ENCODE measurements around the gene MXD3. TPM values are rescaled to one million over a fixed set of nuclear protein-coding genes. Genes with fewer than 3 reads are reported as not detected.

MXD3 gene
- total and polyA plus RNA-seq, 2 of the 4 experiments (the other 2 are of a cell fraction), result 7.3 to 12.9 TPM

- POLR2A ChIA-PET (ENCODE audit: unreplicated experiment), result interaction anchor here (0.6 kb wide), 1 partner anchor 153 kb away, joined by 3 read pairs; no protein-coding TSS in a partner anchor
- in situ Hi-C loops (cut with MboI; ENCODE audit: low sequenced_read_pairs), result no loop called here
- H3K4me3 ChIP-seq (ENCODE audit: insufficient read depth, low read depth, low read length), result no peak overlapping the region
Measured at GRCh38 chr5:177346820-177347219, 35.1 kb upstream of the MXD3 start.

More at GRCh38 chr5:177346820-177347219, 35.1 kb upstream of the MXD3 start:
- intact Hi-C loops (cut with micrococcal nuclease) (no loop called here), dilution Hi-C loops (cut with HindIII; ENCODE audit: low sequenced_read_pairs, unreplicated experiment) (no loop called here)
- H3K27me3 ChIP-seq (ENCODE audit: control insufficient read depth, insufficient read depth, low read length), result no peaks in the 10 kb centered on the region
- peaks cover 18% of the 10 kb centered on the region for H4K20me1 ChIP-seq (ENCODE audit: insufficient read depth, low read length)
- no peak overlapping the region; the same call in 1 of the 2 replicates for H4K5ac ChIP-seq (ENCODE audit: low read depth, low read length)
- H4K8ac ChIP-seq (ENCODE audit: low read depth in 2 of 2, low read length in 2 of 2), result no peak overlapping the region
- H2AFZ ChIP-seq (replicated peaks; ENCODE audit: low read length, poor library complexity), result no peak overlapping the region
- H3K79me1 ChIP-seq (ENCODE audit: low read depth in 1 of 2, low read length in 2 of 2), result peaks cover 51 to 63% of the 10 kb centered on the region in 2 experiments
- H2AK9ac ChIP-seq (replicated peaks; ENCODE audit: low read depth, low read length, poor library complexity), result no peak overlapping the region
- H3K27ac ChIP-seq (ENCODE audit: insufficient read depth, low read length), result peak overlapping the region; percentile 17; the same call in 1 of the 2 replicates
- DNase-seq (peak; percentile 38), ATAC-seq (ENCODE audit: low read depth) (no peak)
- H3K9me3 ChIP-seq (ENCODE audit: control insufficient read depth, insufficient read depth, low read length), result no peaks in the 10 kb centered on the region
- no peak overlapping the region for H2BK20ac ChIP-seq (ENCODE audit: low read depth, low read length)
- H4K91ac ChIP-seq (ENCODE audit: insufficient read depth, low read depth, low read length), result no peak overlapping the region
- H3K4ac ChIP-seq (ENCODE audit: low read depth, low read length), result no peak overlapping the region
- H2BK5ac ChIP-seq (ENCODE audit: low read depth, low read length, poor library complexity, severe bottlenecking), result no peak overlapping the region
- no peak overlapping the region for H2BK15ac ChIP-seq (ENCODE audit: low read depth, low read length)
- no peak overlapping the region for H3K18ac ChIP-seq (ENCODE audit: low read depth, low read length)
- no peak overlapping the region for H3K9ac ChIP-seq (ENCODE audit: low read depth, low read length)
- H3K36me3 ChIP-seq (ENCODE audit: control insufficient read depth, insufficient read depth, low read length), result peaks cover 9% of the 10 kb centered on the region; the same call in 1 of the 2 replicates
- CTCF ChIA-PET, result interaction anchor here (1.6 kb wide), 1 partner anchor 58 kb away, joined by 3 read pairs; no protein-coding TSS in a partner anchor
- 73% methylated on average over 3 of the region's 4 CpGs; no CpG with 5 or more reads in 1 of the 2 experiments for WGBS, 2 experiments (ENCODE audit: extremely low coverage in 2 of 2, insufficient read length in 1 of 2)
- no peak overlapping the region for H3K56ac ChIP-seq (ENCODE audit: extremely low read depth, insufficient read depth, low read length)
- no TSS peak for BruUV-seq (replicated peaks)
- peaks cover 11% of the 10 kb centered on the region; the same call in 1 of the 2 replicates for H3K9me1 ChIP-seq (ENCODE audit: insufficient read depth, low read length)
- H2AK5ac ChIP-seq (ENCODE audit: low read depth, low read length), result no peak overlapping the region
- TF ChIP-seq CEBPB (IDR thresholded peaks at IDR 0.05; ENCODE audit: low read depth, low read length) (peak; percentile 63; the same call in 1 of the 2 replicates), RCOR1 (IDR thresholded peaks at IDR 0.05; ENCODE audit: insufficient replicate concordance, low read length) (no peak)
- peaks cover 24% of the 10 kb centered on the region for H3K4me1 ChIP-seq (ENCODE audit: control insufficient read depth, insufficient read depth, low read length)
- H3K14ac ChIP-seq (replicated peaks; ENCODE audit: low read depth, low read length), result no peak overlapping the region
- H3K4me2 ChIP-seq (ENCODE audit: low read depth, low read length), result peak overlapping the region; percentile 46; the same call in 1 of the 2 replicates
- H3K23ac ChIP-seq (ENCODE audit: low read depth, low read length), result no peak overlapping the region
- H2BK120ac ChIP-seq (ENCODE audit: low read depth, low read length), result no peak overlapping the region
